Measurements from ENCODE around the gene ECE1. TPM values are rescaled to one million over a fixed set of nuclear protein-coding genes. Genes with fewer than 3 reads are reported as not detected.

Gene ECE1
- total RNA-seq, 4 donors from 2014 or later = 45.6 to 175 (median 59.1) TPM

GRCh38 chr1:21337454-21337927 is 47.2 kb upstream of the ECE1 start:
- H3K27me3 ChIP-seq = no peaks in the 10 kb centered on the region
- no peak for TF ChIP-seq POLR2A (IDR thresholded peaks at IDR 0.05)
- peak overlapping the region; percentile 88 to 91 for H3K27ac ChIP-seq
- peaks cover 47 to 56% of the 10 kb centered on the region in 2 donors for H3K4me1 ChIP-seq
- no peak overlapping the region for H3K4me3 ChIP-seq
- H3K9me3 ChIP-seq = no peaks in the 10 kb centered on the region
- no peak for DNase-seq
- no peaks in the 10 kb centered on the region for H3K36me3 ChIP-seq
- intact Hi-C loops (cut with DNase I; ENCODE audit: low total_unique reads) = no loop called here

- no peaks in the 10 kb centered on the region for H3K36me3 ChIP-seq
- H3K4me3 ChIP-seq = no peak overlapping the region
- TF ChIP-seq POLR2A (IDR thresholded peaks at IDR 0.05) = no peak
- TF ChIP-seq CTCF (IDR thresholded peaks at IDR 0.05) = no peak
- H3K27ac ChIP-seq = peak overlapping the region; percentile 88 to 91
- no peaks in the 10 kb centered on the region for H3K9me3 ChIP-seq
- intact Hi-C loops (cut with DNase I; ENCODE audit: low total_unique reads) = no loop called here
- peaks cover 51 to 54% of the 10 kb centered on the region in 2 donors for H3K4me1 ChIP-seq
- DNase-seq = no peak
- H3K27me3 ChIP-seq = no peaks in the 10 kb centered on the region
These were observed 46.8 kb upstream of the ECE1 start for GRCh38 chr1:21337010-21337437.

GRCh38 chr1:21335750-21336224 is 45.5 kb upstream of the ECE1 start:
- intact Hi-C loops (cut with DNase I; ENCODE audit: low total_unique reads) = no loop called here
- no peak for DNase-seq
- Histone ChIP-seq H3K4me1 (peaks cover 46 to 54% of the 10 kb centered on the region in 2 donors), H3K27ac (peak overlapping the region; percentile 88 to 91), H3K4me3 (no peak overlapping the region), H3K27me3 (no peaks in the 10 kb centered on the region), H3K36me3 (no peaks in the 10 kb centered on the region), H3K9me3 (no peaks in the 10 kb centered on the region)
- no peak for TF ChIP-seq POLR2A (IDR thresholded peaks at IDR 0.05)
- TF ChIP-seq CTCF (IDR thresholded peaks at IDR 0.05) = no peak

- peaks cover 40 to 50% of the 10 kb centered on the region in 2 donors for H3K4me1 ChIP-seq
- H3K36me3 ChIP-seq = no peaks in the 10 kb centered on the region
- intact Hi-C loops (cut with DNase I; ENCODE audit: low total_unique reads) = no loop called here
- no peak for TF ChIP-seq POLR2A (IDR thresholded peaks at IDR 0.05)
- TF ChIP-seq CTCF (IDR thresholded peaks at IDR 0.05) = no peak
- H3K9me3 ChIP-seq = no peaks in the 10 kb centered on the region
- no peaks in the 10 kb centered on the region for H3K27me3 ChIP-seq
- DNase-seq = no peak
- H3K4me3 ChIP-seq = peak overlapping the region; percentile 20 to 40
- H3K27ac ChIP-seq = peak overlapping the region; percentile 88 to 91
These were observed 44.9 kb upstream of the ECE1 start for GRCh38 chr1:21335088-21335691.

GRCh38 chr1:21334214-21335087 is 44.2 kb upstream of the ECE1 start:
- peak; percentile 77 to 82 for DNase-seq
- Histone ChIP-seq H3K9me3 (no peaks in the 10 kb centered on the region), H3K4me1 (peaks cover 32 to 44% of the 10 kb centered on the region in 2 donors), H3K36me3 (no peaks in the 10 kb centered on the region), H3K4me3 (peak overlapping the region; percentile 20 to 40), H3K27ac (peak overlapping the region; percentile 88 to 91), H3K27me3 (no peaks in the 10 kb centered on the region)
- TF ChIP-seq CTCF (IDR thresholded peaks at IDR 0.05) = peak; percentile 82 to 90 (median 86)
- TF ChIP-seq POLR2A (IDR thresholded peaks at IDR 0.05) = no peak
- intact Hi-C loops (cut with DNase I; ENCODE audit: low total_unique reads) = no loop called here

All from uterus (tissue), 4 donors.